ENCODE results near the gene UBXN6.

Gene UBXN6

DNA sequence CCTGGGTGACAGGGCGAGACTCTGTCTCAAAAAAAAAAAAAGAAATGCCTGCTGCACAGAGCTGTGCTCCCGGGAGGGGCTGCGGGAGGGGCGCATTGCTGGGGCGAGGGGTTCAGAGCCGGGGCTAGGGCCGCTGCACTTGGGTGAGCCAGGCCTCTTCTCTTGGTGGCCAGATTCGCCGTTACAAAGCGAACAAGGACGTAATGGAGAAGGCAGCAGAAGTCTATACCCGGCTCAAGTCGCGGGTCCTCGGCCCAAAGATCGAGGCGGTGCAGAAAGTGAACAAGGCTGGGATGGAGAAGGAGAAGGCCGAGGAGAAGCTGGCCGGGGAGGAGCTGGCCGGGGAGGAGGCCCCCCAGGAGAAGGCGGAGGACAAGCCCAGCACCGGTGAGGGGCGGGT is 41.7 kb upstream of the UBXN6 start:
- TF ChIP-seq, protein P1, sequence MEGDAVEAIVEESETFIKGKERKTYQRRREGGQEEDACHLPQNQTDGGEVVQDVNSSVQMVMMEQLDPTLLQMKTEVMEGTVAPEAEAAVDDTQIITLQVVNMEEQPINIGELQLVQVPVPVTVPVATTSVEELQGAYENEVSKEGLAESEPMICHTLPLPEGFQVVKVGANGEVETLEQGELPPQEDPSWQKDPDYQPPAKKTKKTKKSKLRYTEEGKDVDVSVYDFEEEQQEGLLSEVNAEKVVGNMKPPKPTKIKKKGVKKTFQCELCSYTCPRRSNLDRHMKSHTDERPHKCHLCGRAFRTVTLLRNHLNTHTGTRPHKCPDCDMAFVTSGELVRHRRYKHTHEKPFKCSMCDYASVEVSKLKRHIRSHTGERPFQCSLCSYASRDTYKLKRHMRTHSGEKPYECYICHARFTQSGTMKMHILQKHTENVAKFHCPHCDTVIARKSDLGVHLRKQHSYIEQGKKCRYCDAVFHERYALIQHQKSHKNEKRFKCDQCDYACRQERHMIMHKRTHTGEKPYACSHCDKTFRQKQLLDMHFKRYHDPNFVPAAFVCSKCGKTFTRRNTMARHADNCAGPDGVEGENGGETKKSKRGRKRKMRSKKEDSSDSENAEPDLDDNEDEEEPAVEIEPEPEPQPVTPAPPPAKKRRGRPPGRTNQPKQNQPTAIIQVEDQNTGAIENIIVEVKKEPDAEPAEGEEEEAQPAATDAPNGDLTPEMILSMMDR (conservative IDR thresholded peaks at IDR 0.05; ENCODE audit: low read depth, low read length): no peak
- H3K4me3 ChIP-seq (ENCODE audit: low read length): no peak overlapping the region
- DNase-seq (ENCODE audit: low read depth): no peak

DNA sequence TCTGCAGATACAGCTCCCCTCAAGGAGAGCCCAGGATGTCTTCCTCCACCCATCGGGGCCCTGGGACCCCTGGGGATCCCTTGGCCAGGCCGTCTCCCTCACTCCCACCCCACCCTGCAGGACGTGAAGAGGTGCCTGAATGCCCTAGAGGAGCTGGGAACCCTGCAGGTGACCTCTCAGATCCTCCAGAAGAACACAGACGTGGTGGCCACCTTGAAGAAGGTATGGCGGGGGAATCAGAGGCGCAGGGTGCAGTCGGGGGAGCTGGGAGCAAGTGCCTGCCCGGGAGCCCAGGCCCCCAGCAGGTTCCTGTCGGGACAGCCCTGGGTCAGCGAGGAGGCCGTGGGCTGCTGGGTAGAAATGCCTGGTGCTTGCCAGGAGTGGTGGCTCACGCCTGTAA is 41.1 kb upstream of the UBXN6 start:
- DNase-seq (ENCODE audit: low read depth): no peak
- H3K4me3 ChIP-seq (ENCODE audit: low read length): no peak overlapping the region
- TF ChIP-seq, protein P1 (conservative IDR thresholded peaks at IDR 0.05; ENCODE audit: low read depth, low read length): no peak

DNA sequence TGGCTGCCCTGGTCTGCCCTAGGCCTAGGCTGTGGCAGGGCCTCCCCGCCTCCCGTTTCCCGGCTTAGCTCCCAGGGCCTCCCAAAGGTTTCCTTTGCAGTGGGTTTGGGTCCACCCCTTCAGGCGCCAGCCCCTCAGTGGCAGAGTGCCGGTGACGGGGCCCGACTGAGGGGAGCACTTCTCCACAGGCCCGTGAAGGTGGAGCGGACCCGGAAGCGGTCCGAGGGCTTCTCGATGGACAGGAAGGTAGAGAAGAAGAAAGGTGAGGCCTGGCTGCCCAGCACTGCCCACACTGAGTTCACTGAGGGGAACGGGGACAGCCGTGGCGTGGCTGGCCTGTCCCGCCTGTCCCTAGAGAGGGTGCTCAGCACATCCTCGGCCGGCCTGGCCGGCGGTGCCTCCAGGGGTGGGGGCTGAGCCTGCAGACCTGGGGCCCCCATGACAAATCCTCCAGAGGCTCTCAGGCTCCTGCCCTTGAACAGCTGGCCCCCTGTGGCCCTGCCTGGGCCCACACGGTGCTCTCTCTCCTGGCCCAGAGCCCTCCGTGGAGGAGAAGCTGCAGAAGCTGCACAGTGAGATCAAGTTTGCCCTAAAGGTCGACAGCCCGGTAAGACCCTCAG is 40.3 kb upstream of the UBXN6 start:
- DNase-seq (ENCODE audit: low read depth): no peak
- TF ChIP-seq, protein P1 (conservative IDR thresholded peaks at IDR 0.05; ENCODE audit: low read depth, low read length): no peak

GRCh38 chr19:4496304-4496703 is 38.7 kb upstream of the UBXN6 start:
- no peak for DNase-seq (ENCODE audit: low read depth)
- H3K4me3 ChIP-seq (ENCODE audit: low read length): no peak overlapping the region
- TF ChIP-seq, protein P1 (conservative IDR thresholded peaks at IDR 0.05; ENCODE audit: low read depth, low read length): no peak

More for the DNA sequence above, 40.3 kb upstream of the UBXN6 start:
- H3K4me3 ChIP-seq (ENCODE audit: low read length): no peak overlapping the region

- no peak overlapping the region for H3K4me3 ChIP-seq (ENCODE audit: low read length)
Measured at GRCh38 chr19:4495471-4495870, 37.9 kb upstream of the UBXN6 start.

GRCh38 chr19:4494691-4495064 is 37.1 kb upstream of the UBXN6 start:
- DNase-seq (ENCODE audit: low read depth): no peak
- TF ChIP-seq, protein P1 (conservative IDR thresholded peaks at IDR 0.05; ENCODE audit: low read depth, low read length): no peak
- no peak overlapping the region for H3K4me3 ChIP-seq (ENCODE audit: low read length)

More at GRCh38 chr19:4495471-4495870, 37.9 kb upstream of the UBXN6 start:
- DNase-seq (ENCODE audit: low read depth): no peak
- TF ChIP-seq, protein P1 (conservative IDR thresholded peaks at IDR 0.05; ENCODE audit: low read depth, low read length): peak; percentile 12

DNA sequence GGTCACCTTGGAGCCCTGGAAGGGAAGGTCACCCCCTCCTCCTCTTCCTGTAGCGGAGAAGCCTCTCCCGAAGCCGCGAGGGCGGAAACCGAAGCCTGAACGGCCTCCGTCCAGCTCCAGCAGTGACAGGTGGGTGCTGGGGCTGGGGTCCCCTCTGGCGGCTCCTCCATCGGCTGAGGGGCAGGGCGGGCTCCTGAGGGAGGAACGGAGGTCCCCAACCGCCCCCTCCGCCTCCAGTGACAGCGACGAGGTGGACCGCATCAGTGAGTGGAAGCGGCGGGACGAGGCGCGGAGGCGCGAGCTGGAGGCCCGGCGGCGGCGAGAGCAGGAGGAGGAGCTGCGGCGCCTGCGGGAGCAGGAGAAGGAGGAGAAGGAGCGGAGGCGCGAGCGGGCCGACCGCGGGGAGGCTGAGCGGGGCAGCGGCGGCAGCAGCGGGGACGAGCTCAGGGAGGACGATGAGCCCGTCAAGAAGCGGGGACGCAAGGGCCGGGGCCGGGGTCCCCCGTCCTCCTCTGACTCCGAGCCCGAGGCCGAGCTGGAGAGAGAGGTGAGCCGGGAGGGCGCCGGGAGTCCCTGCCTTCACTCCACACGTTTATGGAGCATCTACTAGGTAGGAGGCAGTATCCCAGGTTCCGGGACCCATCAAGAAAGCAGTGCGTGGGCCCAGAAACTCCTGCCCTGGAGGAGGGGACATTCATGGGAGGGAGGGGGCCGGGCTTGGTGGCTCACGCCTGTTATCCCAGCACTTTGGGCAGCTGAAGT is 36.5 kb upstream of the UBXN6 start:
- TF ChIP-seq, protein P1 (conservative IDR thresholded peaks at IDR 0.05; ENCODE audit: low read depth, low read length): no peak
- DNase-seq (ENCODE audit: low read depth): no peak
- H3K4me3 ChIP-seq (ENCODE audit: low read length): no peak overlapping the region

Data from retinal pigment epithelial cell (primary cell).